NCI-H526 (cell line): ENCODE data around the gene TATDN2.
"Not testable (repeated sequence)": the region's sequence is repeated elsewhere in the genome, so short reads cannot be mapped to it uniquely, and the experiment has no call there.

Source experiments
- DNase-seq, 2 experiments: peaks; one replicate each; lab custom pipeline; 2025; lab: John Stamatoyannopoulos, UW

The TATDN2 gene

GRCh38 chr3:10234526-10235230 lies 13.6 kb upstream of the TATDN2 start:
- DNase-seq = no peak

GRCh38 chr3:10235551-10235950 lies 12.7 kb upstream of the TATDN2 start:
- DNase-seq = no peak

- DNase-seq = no peak
These were observed 9.7 kb upstream of the TATDN2 start for GRCh38 chr3:10238345-10239183.

GRCh38 chr3:10240799-10241198 lies 7.5 kb upstream of the TATDN2 start:
- DNase-seq = no peak

GRCh38 chr3:10242182-10243065 lies 5.8 kb upstream of the TATDN2 start:
- no peak for DNase-seq

- DNase-seq = no peak
These were observed 4.2 kb upstream of the TATDN2 start for GRCh38 chr3:10244009-10244408.

GRCh38 chr3:10245081-10245712 lies 3.1 kb upstream of the TATDN2 start:
- DNase-seq = no peak

- DNase-seq = no peak
These were observed 528 bp upstream of the TATDN2 start for GRCh38 chr3:10247679-10248183.

- peak in 1 of 2 experiments; percentile 39 for DNase-seq
These were observed 907 bp downstream of the TATDN2 start for GRCh38 chr3:10248984-10249748.

- no peak for DNase-seq
These were observed 1.6 kb downstream of the TATDN2 start for GRCh38 chr3:10249833-10250232.

GRCh38 chr3:10251006-10251405 lies 2.7 kb downstream of the TATDN2 start:
- no peak for DNase-seq

GRCh38 chr3:10253731-10254130 lies 5.5 kb downstream of the TATDN2 start:
- DNase-seq = no peak

- no peak for DNase-seq
These were observed 7.6 kb downstream of the TATDN2 start for GRCh38 chr3:10255835-10256234.

- DNase-seq = no peak
These were observed 10.8 kb downstream of the TATDN2 start for GRCh38 chr3:10259036-10259435.

GRCh38 chr3:10259798-10260197 lies 11.5 kb downstream of the TATDN2 start:
- no peak for DNase-seq

GRCh38 chr3:10260211-10260701 lies 12.0 kb downstream of the TATDN2 start:
- no peak for DNase-seq

- DNase-seq = no peak
These were observed 13.8 kb downstream of the TATDN2 start for GRCh38 chr3:10262027-10262426.

- peak in 1 of 2 experiments; percentile 27 for DNase-seq
These were observed 15.5 kb downstream of the TATDN2 start for GRCh38 chr3:10263646-10264363.

GRCh38 chr3:10265833-10266232 lies 17.6 kb downstream of the TATDN2 start:
- no peak for DNase-seq

- DNase-seq = not testable (repeated sequence)
These were observed 18.7 kb downstream of the TATDN2 start for GRCh38 chr3:10266936-10267335.
